OCI-LY7 (cell line): Measurements from ENCODE around the gene LARGE1.

Experiments used
- EZH2phosphoT487 ChIP-seq: fragments of 200-600 bp; sonication (generic); IDR thresholded peaks from 2 replicates; pipeline ENCODE4 v1.6.1; 2018; ENCODE audit warnings: low read depth, borderline replicate concordance, mild to moderate bottlenecking, mixed run types, antibody characterized with exemption, low read length, moderate library complexity, mixed read lengths
- TF ChIP-seq, protein P1 (sequence below): fragments of 200-600 bp; sonication (generic); conservative IDR thresholded peaks from 2 replicates; pipeline ENCODE4 v1.5.1; 2014; ENCODE audit warnings: mild to moderate bottlenecking, antibody characterized with exemption, low read length, moderate library complexity, mixed read lengths

DNA sequence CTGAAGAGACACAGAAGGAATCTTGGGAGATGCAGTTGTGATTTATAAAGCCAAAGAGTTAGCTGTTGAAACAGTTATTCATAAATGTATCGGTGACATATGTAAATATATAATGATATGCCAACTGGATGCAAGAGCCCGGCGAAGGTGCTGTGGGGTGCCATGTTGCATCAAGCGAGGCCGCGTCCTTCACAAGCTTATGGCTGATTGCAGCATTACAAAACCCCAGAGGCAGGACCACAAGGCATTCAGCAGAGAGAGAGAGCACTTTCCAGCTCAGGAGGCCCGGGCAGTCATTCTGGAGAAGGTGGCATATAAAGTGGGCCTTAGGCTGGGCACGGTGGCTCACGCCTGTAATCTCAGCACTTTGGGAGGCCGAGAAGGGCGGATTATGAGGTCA, 65.6 kb downstream of the LARGE1 start:
- TF ChIP-seq, protein P1, sequence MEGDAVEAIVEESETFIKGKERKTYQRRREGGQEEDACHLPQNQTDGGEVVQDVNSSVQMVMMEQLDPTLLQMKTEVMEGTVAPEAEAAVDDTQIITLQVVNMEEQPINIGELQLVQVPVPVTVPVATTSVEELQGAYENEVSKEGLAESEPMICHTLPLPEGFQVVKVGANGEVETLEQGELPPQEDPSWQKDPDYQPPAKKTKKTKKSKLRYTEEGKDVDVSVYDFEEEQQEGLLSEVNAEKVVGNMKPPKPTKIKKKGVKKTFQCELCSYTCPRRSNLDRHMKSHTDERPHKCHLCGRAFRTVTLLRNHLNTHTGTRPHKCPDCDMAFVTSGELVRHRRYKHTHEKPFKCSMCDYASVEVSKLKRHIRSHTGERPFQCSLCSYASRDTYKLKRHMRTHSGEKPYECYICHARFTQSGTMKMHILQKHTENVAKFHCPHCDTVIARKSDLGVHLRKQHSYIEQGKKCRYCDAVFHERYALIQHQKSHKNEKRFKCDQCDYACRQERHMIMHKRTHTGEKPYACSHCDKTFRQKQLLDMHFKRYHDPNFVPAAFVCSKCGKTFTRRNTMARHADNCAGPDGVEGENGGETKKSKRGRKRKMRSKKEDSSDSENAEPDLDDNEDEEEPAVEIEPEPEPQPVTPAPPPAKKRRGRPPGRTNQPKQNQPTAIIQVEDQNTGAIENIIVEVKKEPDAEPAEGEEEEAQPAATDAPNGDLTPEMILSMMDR, result no peak
- no peak for TF ChIP-seq EZH2phosphoT487
